SH-SY5Y (cell line): ENCODE measurements around the gene TMEM132C.

Experiments used
- GATA2 ChIP-seq: IDR thresholded peaks from 2 replicates; pipeline ENCODE4 v1.6.1; 2011; ENCODE audit warnings: mild to moderate bottlenecking, low read depth, low read length
- GATA3 ChIP-seq: IDR thresholded peaks from 2 replicates; pipeline ENCODE4 v1.6.1; 2011; ENCODE audit warnings: low read depth, mild to moderate bottlenecking, low read length, moderate library complexity

DNA sequence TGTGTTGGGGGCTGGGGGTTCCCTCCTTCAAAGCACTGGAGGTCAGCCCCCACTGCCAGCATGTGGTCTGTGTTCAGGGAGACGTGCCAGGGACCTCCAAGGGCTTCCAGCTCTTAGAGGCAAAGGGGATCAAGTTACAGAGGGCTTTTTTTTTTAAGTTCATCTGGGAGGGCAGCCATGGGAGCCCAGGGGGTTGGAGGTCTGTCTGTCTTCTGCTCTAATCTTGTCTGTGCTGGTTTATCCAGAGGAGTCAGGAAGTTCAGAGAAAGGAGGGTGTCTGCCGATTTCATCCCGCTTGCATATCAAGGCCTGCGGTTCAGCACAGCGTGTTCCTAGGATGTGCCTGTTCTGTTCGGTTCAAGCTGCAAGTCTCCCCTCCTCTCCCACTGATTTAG lies 72.2 kb downstream of the TMEM132C start:
- TF ChIP-seq GATA2 (no peak), GATA3 (no peak)
